Astrocyte of the spinal cord (primary cell): ENCODE data around the gene TP53.

Source experiments
- DNase-seq: peaks from one replicate; pipeline ENCODE4 v3.0.0; 2011; ENCODE audit warnings: low read depth, low spot score
- H3K4me3 ChIP-seq: 2 replicates; pipeline ENCODE4 v1.5.1; 2011; ENCODE audit warnings: low read depth, mild to moderate bottlenecking, low read length, moderate library complexity
- in situ Hi-C: cut with HindIII; loops from 2 replicates; pipeline ENCODE4 v1.10.0; 2017; ENCODE audit warnings: low sequenced_read_pairs
- TF ChIP-seq, protein P1 (sequence below): IDR thresholded peaks from 2 replicates; pipeline ENCODE4 v1.5.1; 2012; ENCODE audit warnings: low read depth, mild to moderate bottlenecking, low read length, inconsistent platforms

The TP53 gene

DNA sequence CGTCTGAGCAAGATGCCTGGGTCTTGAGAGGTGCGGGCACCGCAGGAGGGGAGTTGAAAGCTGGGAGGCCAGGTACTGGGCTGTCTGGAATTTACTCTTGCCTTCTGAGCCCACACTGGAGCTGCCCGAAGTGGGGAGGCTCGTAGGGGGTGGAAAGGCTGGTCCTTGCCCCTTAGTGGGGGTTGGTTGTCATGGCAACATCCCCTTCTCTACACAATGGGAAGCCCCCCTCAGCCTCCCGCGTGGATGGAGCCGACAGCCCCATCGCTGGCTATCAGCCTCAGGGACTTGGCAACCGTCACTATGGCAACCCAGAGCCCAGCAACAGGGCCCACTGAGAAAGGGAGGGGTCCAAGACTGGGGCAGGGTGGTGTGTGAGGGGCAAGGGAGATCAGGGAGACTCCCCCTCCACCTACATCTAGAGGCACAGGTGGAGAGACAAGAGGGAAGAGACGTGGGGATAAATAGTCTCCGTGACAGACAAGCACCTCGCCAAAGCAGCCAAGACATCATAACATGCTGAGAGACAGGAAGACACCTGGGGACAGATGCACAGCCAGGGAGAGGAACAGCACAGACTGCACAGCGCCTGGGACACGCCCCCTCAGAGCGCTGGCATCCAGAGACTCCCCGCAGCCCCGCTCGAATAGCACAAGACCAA is 25.0 kb upstream of the TP53 start:
- no peak for DNase-seq
- TF ChIP-seq, protein P1, sequence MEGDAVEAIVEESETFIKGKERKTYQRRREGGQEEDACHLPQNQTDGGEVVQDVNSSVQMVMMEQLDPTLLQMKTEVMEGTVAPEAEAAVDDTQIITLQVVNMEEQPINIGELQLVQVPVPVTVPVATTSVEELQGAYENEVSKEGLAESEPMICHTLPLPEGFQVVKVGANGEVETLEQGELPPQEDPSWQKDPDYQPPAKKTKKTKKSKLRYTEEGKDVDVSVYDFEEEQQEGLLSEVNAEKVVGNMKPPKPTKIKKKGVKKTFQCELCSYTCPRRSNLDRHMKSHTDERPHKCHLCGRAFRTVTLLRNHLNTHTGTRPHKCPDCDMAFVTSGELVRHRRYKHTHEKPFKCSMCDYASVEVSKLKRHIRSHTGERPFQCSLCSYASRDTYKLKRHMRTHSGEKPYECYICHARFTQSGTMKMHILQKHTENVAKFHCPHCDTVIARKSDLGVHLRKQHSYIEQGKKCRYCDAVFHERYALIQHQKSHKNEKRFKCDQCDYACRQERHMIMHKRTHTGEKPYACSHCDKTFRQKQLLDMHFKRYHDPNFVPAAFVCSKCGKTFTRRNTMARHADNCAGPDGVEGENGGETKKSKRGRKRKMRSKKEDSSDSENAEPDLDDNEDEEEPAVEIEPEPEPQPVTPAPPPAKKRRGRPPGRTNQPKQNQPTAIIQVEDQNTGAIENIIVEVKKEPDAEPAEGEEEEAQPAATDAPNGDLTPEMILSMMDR: no peak
- in situ Hi-C loops: no loop called here
- no peak overlapping the region for H3K4me3 ChIP-seq

- in situ Hi-C loops: no loop called here
- TF ChIP-seq, protein P1: peak; percentile 8
- no peak for DNase-seq
- no peak overlapping the region for H3K4me3 ChIP-seq
Measured at GRCh38 chr17:7711051-7711755, 23.9 kb upstream of the TP53 start.

- DNase-seq: no peak
- TF ChIP-seq, protein P1: no peak
- in situ Hi-C loops: no loop called here
- no peak overlapping the region for H3K4me3 ChIP-seq
Measured at GRCh38 chr17:7710301-7710700, 23.0 kb upstream of the TP53 start.

DNA sequence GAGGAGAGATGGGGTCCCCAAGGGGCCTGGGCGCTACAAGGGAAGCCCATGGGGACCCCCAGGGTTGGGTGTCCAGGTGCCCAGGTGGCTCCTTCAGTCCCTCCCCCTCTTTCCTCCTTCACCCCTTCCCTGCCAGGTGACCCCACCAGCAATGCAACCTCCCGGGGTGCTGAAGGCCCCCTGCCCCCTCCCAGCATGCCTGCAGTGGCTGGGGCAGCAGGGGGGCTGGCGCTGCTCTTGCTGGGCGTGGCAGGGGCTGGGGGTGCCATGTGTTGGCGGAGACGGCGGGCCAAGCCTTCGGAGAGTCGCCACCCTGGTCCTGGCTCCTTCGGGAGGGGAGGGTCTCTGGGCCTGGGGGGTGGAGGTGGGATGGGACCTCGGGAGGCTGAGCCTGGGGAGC is 21.7 kb upstream of the TP53 start:
- no peak overlapping the region for H3K4me3 ChIP-seq
- in situ Hi-C loops: no loop called here
- no peak for DNase-seq
- TF ChIP-seq, protein P1: no peak

DNA sequence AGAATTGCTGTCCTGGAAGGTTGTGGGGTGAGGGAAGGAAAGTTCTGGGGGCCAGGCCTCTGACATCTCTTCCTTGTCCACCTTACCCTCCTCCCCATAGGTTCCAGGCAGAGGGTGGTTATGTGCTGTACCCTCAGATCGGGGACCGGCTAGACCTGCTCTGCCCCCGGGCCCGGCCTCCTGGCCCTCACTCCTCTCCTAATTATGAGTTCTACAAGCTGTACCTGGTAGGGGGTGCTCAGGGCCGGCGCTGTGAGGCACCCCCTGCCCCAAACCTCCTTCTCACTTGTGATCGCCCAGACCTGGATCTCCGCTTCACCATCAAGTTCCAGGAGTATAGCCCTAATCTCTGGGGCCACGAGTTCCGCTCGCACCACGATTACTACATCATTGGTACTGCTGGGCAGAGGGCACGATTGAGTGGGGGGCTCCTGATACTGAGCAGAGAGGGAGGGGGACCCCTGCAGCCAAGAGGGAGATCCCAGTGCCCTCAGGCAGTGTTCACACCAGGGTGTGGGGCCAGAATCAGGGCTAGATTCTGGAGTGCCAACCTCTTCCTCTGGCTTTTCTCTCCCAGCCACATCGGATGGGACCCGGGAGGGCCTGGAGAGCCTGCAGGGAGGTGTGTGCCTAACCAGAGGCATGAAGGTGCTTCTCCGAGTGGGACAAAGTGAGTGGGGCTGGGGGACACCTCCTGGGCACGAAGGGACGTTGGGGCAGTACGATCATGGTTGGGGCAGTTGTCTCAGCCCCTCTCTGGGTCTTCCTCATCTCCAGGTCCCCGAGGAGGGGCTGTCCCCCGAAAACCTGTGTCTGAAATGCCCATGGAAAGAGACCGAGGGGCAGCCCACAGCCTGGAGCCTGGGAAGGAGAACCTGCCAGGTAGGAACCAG is 20.8 kb upstream of the TP53 start:
- H3K4me3 ChIP-seq: no peak overlapping the region
- TF ChIP-seq, protein P1: no peak
- DNase-seq: no peak
- in situ Hi-C loops: no loop called here

GRCh38 chr17:7707446-7707845 is 20.2 kb upstream of the TP53 start:
- no peak for DNase-seq
- in situ Hi-C loops: no loop called here
- no peak overlapping the region for H3K4me3 ChIP-seq
- TF ChIP-seq, protein P1: no peak
